ENCODE measurements around the gene SDCCAG8. TPM values are rescaled to one million over a fixed set of nuclear protein-coding genes. Genes with fewer than 3 reads are reported as not detected.

SDCCAG8 gene
- total RNA-seq, 4 donors from 2014 or later = 30.3 to 131 (median 55.4) TPM

GRCh38 chr1:243414152-243414494 lies 158.3 kb downstream of the SDCCAG8 start:
- no peak overlapping the region for H3K27ac ChIP-seq
- no peak overlapping the region for H3K4me3 ChIP-seq
- peaks cover 0 to 6% (median 0%) of the 10 kb centered on the region in 3 donors for H3K36me3 ChIP-seq
- no peaks in the 10 kb centered on the region for H3K27me3 ChIP-seq
- DNase-seq = no peak
- no peaks in the 10 kb centered on the region for H3K9me3 ChIP-seq
- no peak for TF ChIP-seq POLR2A (IDR thresholded peaks at IDR 0.05)
- TF ChIP-seq, protein P1, sequence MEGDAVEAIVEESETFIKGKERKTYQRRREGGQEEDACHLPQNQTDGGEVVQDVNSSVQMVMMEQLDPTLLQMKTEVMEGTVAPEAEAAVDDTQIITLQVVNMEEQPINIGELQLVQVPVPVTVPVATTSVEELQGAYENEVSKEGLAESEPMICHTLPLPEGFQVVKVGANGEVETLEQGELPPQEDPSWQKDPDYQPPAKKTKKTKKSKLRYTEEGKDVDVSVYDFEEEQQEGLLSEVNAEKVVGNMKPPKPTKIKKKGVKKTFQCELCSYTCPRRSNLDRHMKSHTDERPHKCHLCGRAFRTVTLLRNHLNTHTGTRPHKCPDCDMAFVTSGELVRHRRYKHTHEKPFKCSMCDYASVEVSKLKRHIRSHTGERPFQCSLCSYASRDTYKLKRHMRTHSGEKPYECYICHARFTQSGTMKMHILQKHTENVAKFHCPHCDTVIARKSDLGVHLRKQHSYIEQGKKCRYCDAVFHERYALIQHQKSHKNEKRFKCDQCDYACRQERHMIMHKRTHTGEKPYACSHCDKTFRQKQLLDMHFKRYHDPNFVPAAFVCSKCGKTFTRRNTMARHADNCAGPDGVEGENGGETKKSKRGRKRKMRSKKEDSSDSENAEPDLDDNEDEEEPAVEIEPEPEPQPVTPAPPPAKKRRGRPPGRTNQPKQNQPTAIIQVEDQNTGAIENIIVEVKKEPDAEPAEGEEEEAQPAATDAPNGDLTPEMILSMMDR (IDR thresholded peaks at IDR 0.05) = no peak
- H3K4me1 ChIP-seq = no peaks in the 10 kb centered on the region

- DNase-seq = no peak
- Histone ChIP-seq H3K4me1 (no peaks in the 10 kb centered on the region), H3K9me3 (no peaks in the 10 kb centered on the region), H3K4me3 (no peak overlapping the region), H3K36me3 (peaks cover 0 to 6% (median 0%) of the 10 kb centered on the region in 3 donors), H3K27me3 (no peaks in the 10 kb centered on the region), H3K27ac (no peak overlapping the region)
- TF ChIP-seq, protein P1 (IDR thresholded peaks at IDR 0.05) = no peak
- TF ChIP-seq POLR2A (IDR thresholded peaks at IDR 0.05) = no peak
Observed at GRCh38 chr1:243415663-243416408, 160.0 kb downstream of the SDCCAG8 start.

DNA sequence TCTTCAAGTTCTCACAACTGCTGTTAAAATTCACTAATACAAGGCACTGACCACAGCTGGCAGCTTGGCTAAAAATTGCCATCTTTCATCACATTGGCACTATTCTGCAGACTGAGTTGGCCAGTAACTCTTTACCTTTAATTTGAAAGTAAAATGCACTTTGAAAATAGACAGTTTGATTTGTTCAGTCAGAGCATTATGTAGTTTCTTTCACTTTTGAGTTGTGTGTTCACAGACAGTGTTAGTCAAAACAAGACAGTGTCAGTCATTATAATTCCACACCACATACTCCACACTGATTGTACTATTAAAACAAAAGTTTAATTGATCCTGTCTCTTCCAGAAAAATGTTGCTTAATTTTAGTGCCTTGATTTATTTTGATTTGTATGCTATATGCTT lies 160.7 kb downstream of the SDCCAG8 start:
- H3K4me1 ChIP-seq = no peaks in the 10 kb centered on the region

DNA sequence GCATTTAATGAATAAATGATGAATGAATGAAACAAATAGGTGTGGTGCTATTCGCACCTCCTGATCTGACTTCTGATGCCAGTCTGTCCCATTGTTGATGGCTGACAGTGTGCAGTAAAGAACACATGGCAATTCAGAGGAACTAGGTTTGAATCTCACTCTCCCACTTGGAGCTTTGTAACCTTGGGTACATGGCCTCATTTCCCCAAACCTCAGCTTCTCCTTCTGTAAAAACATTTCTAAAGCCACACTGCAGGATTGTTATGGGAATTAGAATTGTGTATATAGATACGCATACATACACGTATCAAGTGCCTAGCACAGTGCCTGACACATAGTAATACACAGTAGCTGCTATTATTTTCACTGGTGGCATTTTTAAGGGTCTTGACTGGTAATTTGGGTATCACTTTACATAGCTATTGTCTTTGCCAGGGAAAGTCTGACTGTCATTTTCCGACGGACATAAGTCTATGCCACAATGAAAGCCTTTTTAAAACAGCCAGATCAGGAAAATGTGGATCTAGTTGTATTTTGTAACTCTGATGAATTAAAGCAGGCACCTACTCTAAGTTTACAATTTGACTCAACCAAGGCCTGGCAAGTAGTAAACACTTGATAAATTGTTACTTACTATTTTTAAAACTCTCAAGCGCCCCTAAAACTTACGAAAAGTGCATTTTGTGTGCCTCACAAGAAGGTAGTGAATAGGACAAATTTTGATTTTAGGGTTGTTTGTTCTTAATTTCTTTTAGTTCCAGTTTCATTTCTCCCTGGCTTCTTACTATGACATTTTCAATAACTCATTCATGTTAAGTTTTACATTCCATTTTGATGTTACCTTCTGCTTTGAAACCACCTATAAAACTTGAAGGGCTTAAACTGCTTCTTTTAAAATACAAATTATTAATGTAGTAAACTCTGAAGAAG lies 164.4 kb downstream of the SDCCAG8 start:
- TF ChIP-seq POLR2A (IDR thresholded peaks at IDR 0.05) = no peak
- TF ChIP-seq, protein P1 (IDR thresholded peaks at IDR 0.05) = no peak
- Histone ChIP-seq H3K27me3 (no peaks in the 10 kb centered on the region), H3K4me1 (no peaks in the 10 kb centered on the region), H3K9me3 (no peaks in the 10 kb centered on the region), H3K4me3 (no peak overlapping the region), H3K27ac (no peak overlapping the region), H3K36me3 (peaks cover 0 to 6% (median 0%) of the 10 kb centered on the region in 3 donors)
- DNase-seq = no peak

More for the DNA sequence above, 160.7 kb downstream of the SDCCAG8 start:
- Histone ChIP-seq H3K4me3 (no peak overlapping the region), H3K27me3 (no peaks in the 10 kb centered on the region), H3K27ac (no peak overlapping the region), H3K36me3 (peaks cover 0 to 6% (median 0%) of the 10 kb centered on the region in 3 donors), H3K9me3 (no peaks in the 10 kb centered on the region)
- TF ChIP-seq, protein P1 (IDR thresholded peaks at IDR 0.05) = no peak
- TF ChIP-seq POLR2A (IDR thresholded peaks at IDR 0.05) = no peak
- DNase-seq = no peak

DNA sequence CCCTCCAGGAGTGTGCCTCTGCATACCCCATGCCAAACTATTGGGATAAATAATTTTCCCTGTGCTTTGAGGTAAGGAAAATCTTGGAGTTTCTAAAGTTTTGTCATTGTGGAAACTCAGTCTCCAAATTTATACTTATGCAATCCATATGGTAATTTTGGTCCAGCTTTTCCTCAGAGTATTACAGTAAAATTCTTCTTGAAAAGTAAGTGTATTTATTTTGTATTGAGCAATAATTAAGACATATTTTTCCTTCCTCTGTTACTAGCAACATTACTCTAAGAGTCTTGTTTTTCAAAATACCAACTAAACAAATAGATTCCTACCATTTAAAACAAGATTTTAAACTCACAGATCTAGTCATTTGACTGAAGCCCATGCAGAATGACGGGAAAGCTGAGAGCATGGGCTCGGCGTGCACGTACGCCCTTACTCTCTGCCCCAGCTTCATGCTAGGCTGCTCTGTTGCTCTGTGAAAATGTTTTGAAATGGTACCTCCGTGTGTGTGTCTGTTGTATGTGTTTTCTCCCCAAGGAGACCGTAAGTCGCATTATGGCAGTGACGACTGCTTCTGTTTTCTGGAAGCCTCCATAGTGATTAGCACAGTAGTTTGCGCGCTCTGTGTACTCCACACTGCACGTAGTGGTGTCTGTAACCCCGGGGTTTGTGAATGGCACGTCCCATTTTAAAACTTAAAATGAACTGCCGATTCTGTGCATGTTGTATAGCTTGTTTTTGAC lies 165.3 kb downstream of the SDCCAG8 start:
- H3K4me1 ChIP-seq = no peaks in the 10 kb centered on the region
- H3K9me3 ChIP-seq = no peaks in the 10 kb centered on the region
- H3K36me3 ChIP-seq = peaks cover 0 to under 1% (median 0%) of the 10 kb centered on the region in 3 donors
- TF ChIP-seq, protein P1 (IDR thresholded peaks at IDR 0.05) = no peak
- TF ChIP-seq POLR2A (IDR thresholded peaks at IDR 0.05) = no peak
- no peak overlapping the region for H3K27ac ChIP-seq
- DNase-seq = no peak
- no peaks in the 10 kb centered on the region for H3K27me3 ChIP-seq
- H3K4me3 ChIP-seq = no peak overlapping the region

Data from Peyer's patch (tissue), 4 donors.